ENCODE measurements around the gene SORBS1. TPM values are rescaled to one million over a fixed set of nuclear protein-coding genes. Genes with fewer than 3 reads are reported as not detected.

SORBS1 gene
- total and polyA plus RNA-seq, 2 of the 13 experiments (the other 11 are each of a cell fraction or from before 2014, with no cell fraction given): 16.8 to 39.8 TPM

DNA sequence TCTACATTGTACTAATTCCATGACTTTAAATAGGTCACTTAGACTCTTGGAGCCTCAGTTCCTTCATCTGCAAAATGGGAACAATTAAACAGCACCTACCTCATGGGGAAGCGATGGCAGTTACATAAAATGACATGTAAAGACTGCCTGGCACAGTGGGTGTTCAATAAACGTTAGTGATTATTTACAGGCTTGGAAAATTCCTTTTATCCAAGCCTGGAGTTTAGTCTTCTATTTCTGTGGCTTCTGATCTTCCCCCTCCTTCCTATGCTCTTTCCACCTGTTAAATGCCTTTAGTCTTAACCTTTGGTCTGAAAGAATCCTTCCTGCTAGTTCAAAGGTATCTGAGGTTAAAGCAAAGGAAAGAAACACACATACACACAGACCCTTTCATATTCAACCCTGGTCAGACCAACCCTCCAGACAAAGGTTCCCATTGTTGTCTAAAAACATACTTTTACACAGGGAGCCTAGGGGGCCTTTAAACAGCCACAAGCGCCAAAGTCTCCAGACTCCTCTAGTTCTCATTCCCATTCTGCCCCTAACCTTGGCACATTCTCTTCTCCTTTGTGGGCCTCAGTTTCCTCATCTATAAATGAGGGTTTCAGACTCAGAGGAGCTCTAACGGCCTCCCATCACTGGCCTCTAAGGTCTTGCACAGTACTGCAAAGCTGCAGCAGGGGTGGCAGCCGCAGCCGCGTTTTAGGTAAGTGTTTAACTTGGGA is 21.4 kb downstream of the SORBS1 start (continued):
- peak; percentile 53; the same call in 1 of the 2 replicates for TF ChIP-seq ZMYM3 (CRISPR knock-in tag; IDR thresholded peaks at IDR 0.05)
- TF ChIP-seq GATAD1 (CRISPR knock-in tag; IDR thresholded peaks at IDR 0.05): no peak
- TF ChIP-seq, protein P1, sequence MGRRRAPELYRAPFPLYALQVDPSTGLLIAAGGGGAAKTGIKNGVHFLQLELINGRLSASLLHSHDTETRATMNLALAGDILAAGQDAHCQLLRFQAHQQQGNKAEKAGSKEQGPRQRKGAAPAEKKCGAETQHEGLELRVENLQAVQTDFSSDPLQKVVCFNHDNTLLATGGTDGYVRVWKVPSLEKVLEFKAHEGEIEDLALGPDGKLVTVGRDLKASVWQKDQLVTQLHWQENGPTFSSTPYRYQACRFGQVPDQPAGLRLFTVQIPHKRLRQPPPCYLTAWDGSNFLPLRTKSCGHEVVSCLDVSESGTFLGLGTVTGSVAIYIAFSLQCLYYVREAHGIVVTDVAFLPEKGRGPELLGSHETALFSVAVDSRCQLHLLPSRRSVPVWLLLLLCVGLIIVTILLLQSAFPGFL (CRISPR knock-in tag; IDR thresholded peaks at IDR 0.05): no peak
- no peak; the same call in 1 of the 2 replicates for TF ChIP-seq PITX1 (CRISPR knock-in tag; IDR thresholded peaks at IDR 0.05)
- TF ChIP-seq GTF2F1 (IDR thresholded peaks at IDR 0.05; ENCODE audit: low read length): no peak
- no peak for TF ChIP-seq JDP2 (CRISPR knock-in tag; IDR thresholded peaks at IDR 0.05; ENCODE audit: borderline replicate concordance)
- TF ChIP-seq ZNF678 (CRISPR knock-in tag; IDR thresholded peaks at IDR 0.05): no peak
- no peak for TF ChIP-seq ZNF224 (CRISPR knock-in tag; IDR thresholded peaks at IDR 0.05)
- peak; percentile 78 for TF ChIP-seq NR2F6 (IDR thresholded peaks at IDR 0.05)
- peak; percentile 71; the same call in 1 of the 2 replicates for TF ChIP-seq NR2F6 (CRISPR knock-in tag; IDR thresholded peaks at IDR 0.05)
- no peak for TF ChIP-seq SIN3A (IDR thresholded peaks at IDR 0.05; ENCODE audit: borderline replicate concordance, low read depth, low read length)
- TF ChIP-seq FOXC1 (CRISPR knock-in tag; IDR thresholded peaks at IDR 0.05; ENCODE audit: borderline replicate concordance): no peak
- TF ChIP-seq HNRNPK (IDR thresholded peaks at IDR 0.05; ENCODE audit: low read depth, low read length, poor library complexity, severe bottlenecking): no peak
- TF ChIP-seq ZNF501 (CRISPR knock-in tag; IDR thresholded peaks at IDR 0.05): no peak
- TF ChIP-seq SMAD1 (CRISPR knock-in tag; IDR thresholded peaks at IDR 0.05; ENCODE audit: borderline replicate concordance, low read depth): no peak
- no peak for TF ChIP-seq HNRNPL (IDR thresholded peaks at IDR 0.05; ENCODE audit: low read depth, low read length)
- 0 out of 2 replicates have a peak, but pooled peaks have one; percentile 4 for TF ChIP-seq CEBPG (CRISPR knock-in tag; IDR thresholded peaks at IDR 0.05)
- TF ChIP-seq TP53 (CRISPR knock-in tag; conservative IDR thresholded peaks at IDR 0.05): no peak
- peak; percentile 29; the same call in 1 of the 2 replicates for TF ChIP-seq ZNF124 (CRISPR knock-in tag; IDR thresholded peaks at IDR 0.05)
- no peak for TF ChIP-seq KLF13 (CRISPR knock-in tag; IDR thresholded peaks at IDR 0.05)
- TF ChIP-seq NFIB (CRISPR knock-in tag; IDR thresholded peaks at IDR 0.05; ENCODE audit: borderline replicate concordance): no peak
- no peak for TF ChIP-seq ZNF773 (CRISPR knock-in tag; IDR thresholded peaks at IDR 0.05; ENCODE audit: borderline replicate concordance)
- TF ChIP-seq ZNF660 (CRISPR knock-in tag; IDR thresholded peaks at IDR 0.05; ENCODE audit: borderline replicate concordance, low read depth): no peak
- TF ChIP-seq GFI1 (CRISPR knock-in tag; IDR thresholded peaks at IDR 0.05; ENCODE audit: borderline replicate concordance): peak; percentile 73
- peak; percentile 97 for TF ChIP-seq ZNF629 (CRISPR knock-in tag; conservative IDR thresholded peaks at IDR 0.05)
- TF ChIP-seq, protein P2, sequence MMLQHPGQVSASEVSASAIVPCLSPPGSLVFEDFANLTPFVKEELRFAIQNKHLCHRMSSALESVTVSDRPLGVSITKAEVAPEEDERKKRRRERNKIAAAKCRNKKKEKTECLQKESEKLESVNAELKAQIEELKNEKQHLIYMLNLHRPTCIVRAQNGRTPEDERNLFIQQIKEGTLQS (CRISPR knock-in tag; IDR thresholded peaks at IDR 0.05): no peak
- TF ChIP-seq RARA (CRISPR knock-in tag; IDR thresholded peaks at IDR 0.05): peak; percentile 72
- TF ChIP-seq, protein P3, sequence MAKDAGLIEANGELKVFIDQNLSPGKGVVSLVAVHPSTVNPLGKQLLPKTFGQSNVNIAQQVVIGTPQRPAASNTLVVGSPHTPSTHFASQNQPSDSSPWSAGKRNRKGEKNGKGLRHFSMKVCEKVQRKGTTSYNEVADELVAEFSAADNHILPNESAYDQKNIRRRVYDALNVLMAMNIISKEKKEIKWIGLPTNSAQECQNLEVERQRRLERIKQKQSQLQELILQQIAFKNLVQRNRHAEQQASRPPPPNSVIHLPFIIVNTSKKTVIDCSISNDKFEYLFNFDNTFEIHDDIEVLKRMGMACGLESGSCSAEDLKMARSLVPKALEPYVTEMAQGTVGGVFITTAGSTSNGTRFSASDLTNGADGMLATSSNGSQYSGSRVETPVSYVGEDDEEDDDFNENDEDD (CRISPR knock-in tag; IDR thresholded peaks at IDR 0.05; ENCODE audit: borderline replicate concordance): no peak
- TF ChIP-seq, protein P4, sequence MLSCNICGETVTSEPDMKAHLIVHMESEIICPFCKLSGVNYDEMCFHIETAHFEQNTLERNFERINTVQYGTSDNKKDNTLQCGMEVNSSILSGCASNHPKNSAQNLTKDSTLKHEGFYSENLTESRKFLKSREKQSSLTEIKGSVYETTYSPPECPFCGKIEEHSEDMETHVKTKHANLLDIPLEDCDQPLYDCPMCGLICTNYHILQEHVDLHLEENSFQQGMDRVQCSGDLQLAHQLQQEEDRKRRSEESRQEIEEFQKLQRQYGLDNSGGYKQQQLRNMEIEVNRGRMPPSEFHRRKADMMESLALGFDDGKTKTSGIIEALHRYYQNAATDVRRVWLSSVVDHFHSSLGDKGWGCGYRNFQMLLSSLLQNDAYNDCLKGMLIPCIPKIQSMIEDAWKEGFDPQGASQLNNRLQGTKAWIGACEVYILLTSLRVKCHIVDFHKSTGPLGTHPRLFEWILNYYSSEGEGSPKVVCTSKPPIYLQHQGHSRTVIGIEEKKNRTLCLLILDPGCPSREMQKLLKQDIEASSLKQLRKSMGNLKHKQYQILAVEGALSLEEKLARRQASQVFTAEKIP (CRISPR knock-in tag; IDR thresholded peaks at IDR 0.05; ENCODE audit: borderline replicate concordance): no peak
